Activated CD8-positive, alpha-beta T cell treated with anti-CD3 and anti-CD28 coated beads for 36 hours (primary cell): ENCODE measurements around the gene PRKAA1. TPM values are rescaled to one million over a fixed set of nuclear protein-coding genes. Genes with fewer than 3 reads are reported as not detected.

Experiments used
- ATAC-seq: fragments of 200-7000 bp; cut with Tn5 transposase; one replicate; pipeline ENCODE4 v1.10.0; 2021; ENCODE audit warnings: mild to moderate bottlenecking, moderate library complexity
- CTCF ChIA-PET: fragments of 350-600 bp; sonication (Branson Sonifier 250); formaldehyde crosslinking; loops from one replicate; lab custom pipeline; 2021; ENCODE audit warnings: antibody characterized with exemption; lab: Charles Lee
- POLR2A ChIA-PET: fragments of 350-600 bp; sonication (Branson Sonifier 250); formaldehyde crosslinking; loops from one replicate; lab custom pipeline; 2021; ENCODE audit warnings: antibody characterized with exemption; lab: Charles Lee
- DNase-seq: peaks from one replicate; pipeline ENCODE4 v3.0.0-alpha.2; 2020
- H3K27ac Mint-ChIP-seq: one replicate; pipeline ENCODE4 v1.8.0; 2021; ENCODE audit warnings: mild to moderate bottlenecking, mixed read lengths
- H3K27me3 Mint-ChIP-seq: one replicate; pipeline ENCODE4 v1.8.0; 2021; ENCODE audit warnings: mixed read lengths
- H3K36me3 Mint-ChIP-seq: one replicate; pipeline ENCODE4 v1.8.0; 2021; ENCODE audit warnings: low read depth, mixed read lengths
- H3K4me1 Mint-ChIP-seq: one replicate; pipeline ENCODE4 v1.8.0; 2021; ENCODE audit warnings: low read depth, mixed read lengths
- H3K4me3 Mint-ChIP-seq: one replicate; pipeline ENCODE4 v1.8.0; 2021; ENCODE audit warnings: mild to moderate bottlenecking, moderate library complexity, mixed read lengths
- H3K9me3 Mint-ChIP-seq: one replicate; pipeline ENCODE4 v1.8.0; 2021; ENCODE audit warnings: mixed read lengths
- CTCF ChIP-seq: fragments of 200-600 bp; IDR thresholded peaks from one replicate; pipeline ENCODE4 v1.8.0; 2022; ENCODE audit warnings: antibody characterized with exemption, mild to moderate bottlenecking
- intact Hi-C: fragments of 100-400 bp; cut with micrococcal nuclease; formaldehyde crosslinking; loops from one replicate; pipeline ENCODE4 v1.10.0; 2022
- total RNA-seq, 2 experiments: library from RNA; stranded (reverse); gene quantifications; one replicate each; pipeline ENCODE4 v1.2.3, GENCODE V29; 2021

Gene PRKAA1
- total RNA-seq, 2 experiments from 2014 or later: 33.8 to 35.2 TPM

- CTCF ChIA-PET: interaction anchor here (1.4 to 2.5 kb wide), 2 partner anchors 35 to 79 kb away, joined by 3 to 8 read pairs; partner anchors contain the start of gene PRKAA1
- Mint-ChIP-seq H3K27me3 (no peaks in the 10 kb centered on the region), H3K4me1 (peaks cover 47% of the 10 kb centered on the region), H3K27ac (peak overlapping the region; percentile 100), H3K4me3 (peak overlapping the region; percentile 93), H3K9me3 (peaks cover 4% of the 10 kb centered on the region), H3K36me3 (peaks cover 67% of the 10 kb centered on the region)
- no peak for ATAC-seq
- TF ChIP-seq CTCF: no peak
- no peak for DNase-seq
- POLR2A ChIA-PET: interaction anchor here (0.6 to 4.9 kb wide), 11 partner anchors 10 to 152 kb away, joined by 3 to 36 read pairs (median 4); partner anchors contain the start of genes PRKAA1 and TTC33
- intact Hi-C loops: loop anchor here (10.0 kb wide), 1 partner anchor 79 kb away; the partner anchor contains the start of gene TTC33
Measured at GRCh38 chr5:40833712-40834229, 35.6 kb upstream of the PRKAA1 start.

GRCh38 chr5:40832345-40832744 is 34.2 kb upstream of the PRKAA1 start:
- no peaks in the 10 kb centered on the region for H3K27me3 Mint-ChIP-seq
- H3K4me3 Mint-ChIP-seq: peak overlapping the region; percentile 93
- ATAC-seq (no peak), DNase-seq (no peak)
- no peak for TF ChIP-seq CTCF
- intact Hi-C loops: loop anchor here (10.0 kb wide), 1 partner anchor 78 kb away; the partner anchor contains the start of gene TTC33
- peak overlapping the region; percentile 100 for H3K27ac Mint-ChIP-seq
- ChIA-PET CTCF (interaction anchor here (1.0 to 2.5 kb wide), 4 partner anchors 24 to 146 kb away, joined by 3 to 8 read pairs (median 4); partner anchors contain the start of gene PRKAA1), POLR2A (interaction anchor here (0.7 to 4.9 kb wide), 11 partner anchors 9 to 1661 kb away, joined by 3 to 36 read pairs (median 4); partner anchors contain the start of genes CARD6 and TTC33)
- peaks cover 4% of the 10 kb centered on the region for H3K9me3 Mint-ChIP-seq
- peaks cover 55% of the 10 kb centered on the region for H3K4me1 Mint-ChIP-seq
- peaks cover 81% of the 10 kb centered on the region for H3K36me3 Mint-ChIP-seq

GRCh38 chr5:40831346-40832210 is 33.4 kb upstream of the PRKAA1 start:
- POLR2A ChIA-PET: interaction anchor here (0.7 to 4.9 kb wide), 11 partner anchors 9 to 1660 kb away, joined by 3 to 36 read pairs (median 4); partner anchors contain the start of genes CARD6 and TTC33
- Mint-ChIP-seq H3K4me3 (peak overlapping the region; percentile 93), H3K9me3 (peaks cover under 1% of the 10 kb centered on the region), H3K27ac (peak overlapping the region; percentile 100), H3K27me3 (no peaks in the 10 kb centered on the region), H3K4me1 (peaks cover 54% of the 10 kb centered on the region), H3K36me3 (peaks cover 89% of the 10 kb centered on the region)
- peak; percentile 32 for ATAC-seq
- DNase-seq: peak; percentile 56
- CTCF ChIA-PET: interaction anchor here (1.0 to 2.5 kb wide), 3 partner anchors 23 to 145 kb away, joined by 3 to 8 read pairs (median 4); partner anchors contain the start of gene PRKAA1
- TF ChIP-seq CTCF: no peak
- intact Hi-C loops: loop anchor here (10.0 kb wide), 1 partner anchor 77 kb away; the partner anchor contains the start of gene TTC33

GRCh38 chr5:40829748-40830533 is 31.8 kb upstream of the PRKAA1 start:
- Mint-ChIP-seq H3K27me3 (no peaks in the 10 kb centered on the region), H3K27ac (peak overlapping the region; percentile 42), H3K9me3 (no peaks in the 10 kb centered on the region), H3K4me1 (peaks cover 50% of the 10 kb centered on the region), H3K4me3 (peak overlapping the region; percentile 29), H3K36me3 (peaks cover 89% of the 10 kb centered on the region)
- CTCF ChIA-PET: interaction anchor here (0.8 kb wide), 1 partner anchor 56 kb away, joined by 3 read pairs; no protein-coding TSS in a partner anchor
- no peak for ATAC-seq
- no peak for TF ChIP-seq CTCF
- no peak for DNase-seq
- POLR2A ChIA-PET: interaction anchor here (0.6 to 3.4 kb wide), 12 partner anchors 12 to 422 kb away, joined by 3 to 12 read pairs (median 4); partner anchors contain the start of gene CARD6
- intact Hi-C loops: loop anchor here (10.0 kb wide), 1 partner anchor 75 kb away; the partner anchor contains the start of gene TTC33
